ENCODE data around the gene DSCAM.
"Not testable (repeated sequence)": the region's sequence is repeated elsewhere in the genome, so short reads cannot be mapped to it uniquely, and the experiment has no call there.

DSCAM gene

DNA sequence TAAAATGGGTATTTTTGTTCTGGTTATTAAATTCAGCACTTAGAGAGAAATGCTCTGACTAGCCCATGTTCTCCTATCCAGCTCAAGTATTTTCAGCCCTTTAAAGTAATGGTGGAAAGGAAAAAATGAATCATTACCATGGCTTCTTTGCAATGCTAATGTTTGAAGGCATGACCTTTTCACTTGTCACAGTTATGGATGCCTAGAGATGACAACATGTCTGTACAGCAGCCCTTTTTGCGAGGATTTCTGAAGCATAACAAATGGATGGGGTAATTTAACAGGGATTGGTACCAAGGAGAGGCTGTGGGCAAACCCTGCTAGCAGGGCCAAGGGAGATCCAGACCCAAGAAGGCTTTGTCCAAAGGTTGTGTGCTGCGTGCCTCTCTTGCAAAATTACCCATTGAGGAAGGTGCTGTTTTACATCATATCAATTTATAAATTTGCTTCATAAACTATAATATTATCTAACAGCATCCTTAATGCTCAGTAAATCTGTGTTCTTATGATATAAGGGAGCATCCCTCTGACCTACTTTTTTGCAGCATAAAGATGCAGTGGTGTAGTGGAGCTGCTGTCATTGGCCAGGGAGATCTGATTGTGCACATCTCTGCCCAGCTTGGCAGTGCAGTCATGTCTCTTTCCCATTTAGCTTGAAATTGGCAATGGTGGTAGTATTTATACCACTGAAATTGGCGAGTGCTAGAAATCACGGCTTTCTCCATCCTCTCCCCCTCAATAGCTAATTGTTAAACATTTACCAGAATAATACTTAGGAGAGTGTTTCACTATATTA lies 652.6 kb downstream of the DSCAM start:
- DNase-seq = no peak

DNA sequence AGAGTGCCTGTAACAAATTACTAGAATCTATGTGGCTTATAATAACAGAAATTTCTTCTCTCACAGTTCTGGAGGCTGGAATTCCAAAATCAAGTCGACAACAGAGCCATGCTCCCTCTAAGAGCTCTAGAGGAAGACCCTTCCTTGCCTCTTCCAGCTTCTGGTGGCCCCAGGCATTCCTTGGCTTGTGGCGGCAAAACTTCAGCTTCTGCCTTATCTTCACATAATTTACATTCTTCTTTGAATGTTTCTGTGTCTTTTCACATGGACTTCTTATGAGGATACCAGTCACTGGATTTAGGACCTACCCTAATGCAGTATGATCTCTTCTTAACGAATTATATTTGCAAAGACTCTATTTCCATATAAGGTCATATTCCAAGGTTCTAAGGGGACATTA lies 655.3 kb downstream of the DSCAM start:
- no peak for DNase-seq

DNA sequence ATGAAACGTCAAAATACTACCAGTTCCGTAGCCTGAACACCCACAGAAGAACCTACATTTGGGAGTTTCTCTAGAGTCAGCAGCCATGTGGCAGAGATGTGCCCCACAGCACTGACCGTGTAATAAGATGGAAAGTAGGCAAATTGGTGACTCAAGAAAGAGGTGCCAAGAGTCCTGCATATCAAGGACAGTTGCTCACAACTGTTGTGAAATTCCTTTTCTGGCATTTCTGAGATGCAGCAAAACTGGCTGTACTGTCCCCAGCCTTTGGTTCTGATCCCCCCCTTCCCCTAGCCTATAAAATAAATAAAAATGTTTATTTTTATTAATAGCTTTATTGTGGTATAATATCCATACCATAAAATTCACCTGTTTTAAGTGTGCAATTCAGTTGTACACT lies 655.8 kb downstream of the DSCAM start:
- DNase-seq = no peak

DNA sequence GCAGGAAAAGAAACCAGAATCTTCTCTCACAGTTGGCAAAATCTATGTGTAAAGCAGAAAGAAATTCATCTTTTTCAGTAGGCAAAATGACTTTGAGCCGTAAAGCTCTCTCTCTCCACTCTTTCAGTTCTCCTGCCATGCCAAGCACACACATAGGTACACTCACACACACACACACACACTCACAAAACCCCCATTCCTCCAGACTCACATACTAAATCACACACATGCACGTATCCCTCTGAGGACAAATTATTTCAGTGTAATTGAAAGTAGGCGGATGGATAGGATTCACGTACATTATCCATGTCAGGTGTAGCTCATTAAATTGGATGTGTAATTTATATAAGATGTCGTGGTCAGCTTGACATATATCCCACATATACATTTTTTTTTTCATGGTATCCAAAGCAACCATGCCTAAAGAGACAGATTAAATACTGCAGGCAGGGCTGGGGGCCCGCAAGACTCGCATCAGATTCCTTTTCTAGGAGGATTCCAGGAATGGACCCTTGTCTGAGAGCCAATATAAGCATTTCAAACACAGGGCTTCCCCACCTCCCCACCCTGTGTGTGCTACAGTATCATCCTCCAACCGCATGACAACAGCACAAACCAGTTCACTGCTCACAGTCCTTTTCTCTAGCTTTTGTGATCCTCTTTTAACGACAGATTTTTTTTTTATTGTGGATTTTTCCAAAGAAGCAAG lies 658.9 kb downstream of the DSCAM start:
- no peak for DNase-seq

DNA sequence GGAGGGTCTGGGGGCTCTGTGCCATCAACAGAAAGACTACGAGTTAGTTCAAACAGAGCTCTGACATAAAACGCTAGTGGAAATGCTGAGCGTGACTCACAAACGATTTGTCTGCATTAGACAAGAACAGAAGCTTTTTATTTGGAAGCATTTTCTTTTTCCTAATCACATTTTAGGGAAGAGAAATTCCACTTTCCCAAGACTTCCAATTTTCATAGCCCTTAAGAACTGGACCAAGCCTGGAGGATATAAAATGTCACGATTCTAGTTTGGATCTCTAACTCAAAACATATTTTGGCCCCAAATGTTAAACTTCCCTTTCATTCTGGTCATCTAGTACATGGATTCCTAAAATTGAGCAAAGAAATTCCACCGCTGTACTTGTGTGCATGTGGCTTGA lies 659.7 kb downstream of the DSCAM start:
- DNase-seq = no peak

DNA sequence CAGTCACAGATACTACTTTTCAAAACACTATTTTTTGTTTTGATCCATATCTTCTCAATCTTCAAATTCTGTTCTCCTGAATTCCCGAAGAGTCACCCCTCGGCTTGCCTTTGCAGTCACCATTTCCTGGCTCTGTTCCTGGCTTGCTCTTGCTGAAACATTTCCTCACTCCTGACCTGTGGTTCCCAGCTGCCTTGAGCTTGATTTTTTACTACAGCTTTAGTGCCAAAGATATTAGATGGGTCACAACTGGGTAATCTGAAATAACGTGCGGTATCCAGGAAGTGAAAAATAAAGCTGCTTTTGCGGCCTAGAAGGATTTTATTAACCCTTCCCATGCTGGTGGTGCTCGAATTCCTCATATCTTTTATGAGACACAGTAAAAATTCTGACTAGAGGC lies 660.9 kb downstream of the DSCAM start:
- DNase-seq = no peak

DNA sequence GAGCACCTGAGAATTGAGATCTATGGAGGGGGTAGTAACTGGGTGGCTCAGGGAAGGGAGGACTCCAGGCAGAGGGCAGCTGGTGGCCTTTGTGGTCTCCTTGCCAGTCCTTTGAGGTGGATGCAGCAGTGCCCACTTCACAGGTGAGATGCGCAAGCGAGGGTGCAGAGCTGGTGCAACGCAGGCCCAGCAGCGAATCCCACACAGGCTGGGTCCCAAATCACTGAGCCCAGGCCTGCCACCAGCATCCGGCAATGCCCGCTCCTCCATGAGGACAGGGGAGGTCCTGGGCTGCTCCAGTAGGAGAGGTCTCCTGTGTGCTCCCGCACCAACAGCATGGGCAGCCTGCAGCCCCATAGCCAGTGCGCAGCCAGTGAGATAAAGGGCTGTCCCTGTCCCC lies 661.8 kb downstream of the DSCAM start:
- DNase-seq = no peak

DNA sequence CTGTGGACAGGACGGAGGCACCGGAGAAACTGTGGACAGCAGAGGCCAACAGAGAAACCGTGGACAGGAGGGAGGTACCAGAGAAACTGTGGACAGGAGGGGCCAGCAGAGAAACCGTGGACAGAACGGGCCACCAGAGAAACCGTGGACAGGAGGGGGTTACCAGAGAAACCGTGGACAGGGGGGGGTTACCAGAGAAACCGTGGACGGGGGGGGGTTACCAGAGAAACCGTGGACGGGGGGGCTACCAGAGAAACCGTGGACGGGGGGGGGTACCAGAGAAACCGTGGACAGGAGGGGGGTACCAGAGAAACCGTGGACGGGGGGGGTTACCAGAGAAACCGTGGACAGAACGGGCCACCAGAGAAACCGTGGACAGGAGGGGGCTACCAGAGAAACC lies 664.5 kb downstream of the DSCAM start:
- not testable (repeated sequence) for DNase-seq

DNA sequence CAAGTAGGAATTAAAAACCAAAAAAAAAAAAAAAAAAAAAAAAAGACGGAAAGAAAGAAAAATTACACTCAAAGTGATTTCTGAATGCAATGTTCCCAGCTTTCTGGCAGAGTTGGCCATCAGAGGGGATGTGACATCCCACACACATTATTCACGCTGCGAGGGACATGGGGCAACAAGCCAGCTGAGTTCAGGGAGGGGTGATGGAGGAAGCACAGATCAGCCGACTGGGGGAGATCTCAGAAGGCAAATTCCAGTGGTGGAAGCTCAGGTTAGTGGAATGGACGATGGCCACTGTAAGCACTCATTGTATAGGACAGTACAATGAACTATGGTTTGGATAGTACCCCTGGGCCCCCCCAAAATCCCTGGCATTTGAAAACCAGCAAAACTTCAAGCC lies 667.8 kb downstream of the DSCAM start:
- no peak for DNase-seq

DNA sequence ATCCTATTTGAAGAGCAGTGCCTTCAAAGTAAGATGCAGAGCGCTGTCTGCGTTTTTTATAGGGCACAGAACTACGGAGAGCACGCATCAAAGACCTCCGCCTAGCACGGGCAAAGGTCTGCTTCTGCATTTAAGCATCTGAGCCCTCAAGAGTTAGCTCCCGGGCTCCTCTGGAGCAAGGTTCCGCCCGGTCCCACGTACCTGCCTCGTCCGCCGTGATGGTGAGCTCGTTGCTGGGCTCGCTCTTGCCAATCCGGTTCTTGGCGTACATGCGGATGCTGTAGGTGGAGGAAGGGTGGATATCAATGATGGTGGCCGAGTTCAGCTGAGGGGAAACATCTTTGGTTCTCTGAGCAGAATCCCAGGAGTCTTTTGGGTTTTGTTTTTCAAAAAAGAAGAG lies 668.2 kb downstream of the DSCAM start:
- DNase-seq = no peak

DNA sequence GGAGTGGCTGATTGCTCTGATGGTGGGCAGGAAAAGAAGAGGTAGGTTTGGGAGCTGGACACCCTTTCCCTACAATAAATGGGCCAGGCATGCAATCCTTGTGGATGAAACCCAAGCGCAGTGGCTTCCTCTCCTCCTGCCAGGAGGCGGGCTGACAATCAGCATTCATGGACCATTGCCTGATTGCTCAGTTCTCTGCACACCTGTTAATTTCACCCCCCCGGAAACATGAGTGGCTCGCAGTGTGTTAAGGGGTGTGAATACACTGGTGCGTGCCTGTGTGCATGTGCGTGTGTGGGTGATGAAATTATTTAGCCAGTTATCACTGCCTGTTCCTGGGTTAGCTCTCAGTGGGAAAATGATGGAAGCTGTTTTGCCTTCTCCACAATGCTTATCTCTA lies 669.0 kb downstream of the DSCAM start:
- DNase-seq = no peak

DNA sequence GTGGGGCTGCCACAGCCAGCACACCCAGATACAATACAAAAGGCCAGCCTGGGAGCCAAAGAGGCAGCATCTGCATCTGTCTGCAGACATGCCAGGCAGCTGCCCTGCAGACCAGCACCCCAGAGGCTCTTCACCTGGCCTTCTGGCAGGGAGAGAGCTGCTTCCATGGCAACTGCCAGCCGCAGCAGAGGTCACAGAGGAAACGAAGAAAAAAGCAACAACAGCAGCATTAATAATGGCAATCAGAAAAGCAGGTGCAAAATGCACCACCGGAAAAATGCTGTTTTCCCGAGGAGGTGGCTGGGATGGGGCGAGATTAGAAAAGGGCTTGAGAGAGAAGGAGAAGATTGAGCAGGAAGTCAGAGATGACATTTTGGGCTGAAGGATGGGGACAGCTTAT lies 670.2 kb downstream of the DSCAM start:
- DNase-seq = no peak

DNA sequence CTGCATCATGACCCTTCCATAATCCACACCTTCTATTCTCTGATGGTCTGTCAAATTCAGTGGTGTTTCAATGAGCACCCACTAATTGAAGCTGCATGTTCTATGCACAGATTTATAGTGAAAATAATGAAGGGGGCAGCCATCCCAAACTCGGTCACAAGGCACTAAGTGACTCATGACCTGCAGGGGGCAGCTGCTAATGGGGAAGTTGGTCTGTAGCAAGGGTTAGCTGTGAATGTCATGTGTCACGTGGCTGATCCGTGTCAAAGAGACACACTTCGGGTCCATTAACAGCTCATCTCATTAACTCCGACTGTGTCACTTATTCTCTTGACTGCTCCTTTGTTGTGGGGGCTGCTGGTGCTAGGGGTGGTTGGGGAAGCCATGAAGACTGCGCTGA lies 673.1 kb downstream of the DSCAM start:
- DNase-seq = no peak

DNA sequence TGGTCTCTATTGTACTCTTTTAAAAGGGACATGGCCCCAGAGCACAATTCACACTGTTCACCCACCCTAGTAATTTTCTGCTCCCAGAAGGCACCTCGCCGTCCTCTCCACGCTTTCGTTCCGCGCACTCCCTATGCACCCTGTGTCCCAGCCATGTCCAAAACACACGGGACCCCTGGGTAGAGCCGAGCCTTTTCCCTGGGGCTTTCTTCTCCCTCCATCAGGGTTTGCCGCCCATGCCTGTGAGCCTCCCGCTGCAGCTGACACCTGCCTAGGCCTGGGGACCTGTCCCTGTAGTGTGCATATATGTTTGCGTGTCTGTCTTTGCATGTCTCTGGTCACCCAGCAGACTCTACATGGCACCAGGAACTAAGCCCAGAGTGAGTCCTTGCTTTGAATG lies 677.0 kb downstream of the DSCAM start:
- no peak for DNase-seq

DNA sequence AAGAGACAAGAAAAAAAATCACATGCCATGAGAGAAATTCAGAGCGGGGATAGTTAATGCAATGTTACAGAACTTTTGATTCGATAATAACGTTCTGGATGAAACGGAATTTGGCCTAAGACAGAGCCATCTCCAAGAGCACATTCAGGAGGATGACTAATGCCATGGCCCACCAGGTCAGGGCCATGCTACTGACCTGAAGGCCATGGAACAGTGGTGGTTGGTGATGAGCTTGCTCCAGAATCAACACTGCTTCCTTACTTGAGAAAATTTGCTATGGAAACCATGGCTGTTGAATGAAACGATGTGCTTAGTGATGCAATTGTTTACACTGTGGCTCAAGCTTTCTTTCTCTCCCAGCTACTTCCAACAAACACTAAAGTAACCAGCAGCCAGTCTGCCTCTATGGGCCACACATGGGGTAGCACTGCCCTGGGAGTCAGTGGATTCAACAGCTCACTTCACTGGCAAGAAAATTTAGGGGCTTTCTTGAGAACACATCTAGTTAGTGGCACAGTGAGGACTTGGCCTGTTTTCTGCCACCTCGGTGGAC lies 680.6 kb downstream of the DSCAM start:
- no peak for DNase-seq

DNA sequence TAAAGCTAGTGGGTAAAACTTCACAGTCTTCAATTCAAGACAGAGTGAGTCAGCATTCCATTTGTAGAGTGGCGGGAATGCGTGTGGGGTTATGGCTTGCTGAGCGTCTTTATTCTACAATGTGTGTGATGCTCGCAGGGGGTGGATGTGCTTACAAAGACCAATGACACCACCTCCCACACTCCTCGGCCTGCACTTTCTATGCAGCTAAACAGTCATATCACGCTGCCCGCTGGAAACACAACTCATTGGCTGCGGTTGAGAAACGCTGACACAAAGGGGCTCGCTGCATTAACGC lies 681.2 kb downstream of the DSCAM start:
- no peak for DNase-seq

DNA sequence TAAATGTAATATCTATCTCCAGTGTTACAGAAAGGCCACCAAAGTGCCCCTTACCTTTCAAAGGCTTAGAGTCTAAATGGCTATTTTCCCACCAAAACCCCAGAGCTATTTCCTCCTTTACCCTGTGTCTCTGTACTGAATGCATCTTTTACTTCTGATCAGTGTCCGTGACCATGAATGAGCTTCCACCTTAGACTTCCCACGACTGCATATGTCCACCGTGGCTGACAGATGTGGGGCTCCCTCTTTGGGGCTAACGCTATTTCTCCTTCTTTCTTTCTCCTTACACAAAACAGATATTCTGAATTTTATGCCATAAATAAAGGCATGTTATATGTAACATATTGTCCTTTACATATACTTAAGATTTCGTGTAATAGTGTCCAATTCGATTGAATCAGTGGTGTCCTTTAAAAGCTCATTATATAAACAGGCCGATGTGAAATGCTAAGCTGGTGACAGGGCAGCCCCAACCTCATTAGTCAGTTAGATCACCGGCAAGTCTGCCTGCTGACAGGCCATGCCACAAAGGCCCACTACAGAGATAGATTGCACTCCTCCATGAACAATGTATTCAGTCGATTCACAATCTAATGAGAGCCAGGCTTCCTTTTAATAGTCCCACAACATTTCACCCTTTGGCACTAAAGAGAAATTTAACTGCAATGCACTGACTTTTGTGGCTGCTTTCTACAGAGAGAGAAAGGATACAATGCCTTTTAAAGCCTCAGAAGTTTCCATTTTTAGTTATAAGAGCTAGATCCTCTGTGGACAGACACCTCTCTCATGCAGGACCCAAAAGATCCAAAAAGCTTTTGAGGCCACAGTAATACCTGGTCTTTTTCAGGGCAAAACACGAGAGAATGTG lies 681.8 kb downstream of the DSCAM start:
- DNase-seq = no peak

DNA sequence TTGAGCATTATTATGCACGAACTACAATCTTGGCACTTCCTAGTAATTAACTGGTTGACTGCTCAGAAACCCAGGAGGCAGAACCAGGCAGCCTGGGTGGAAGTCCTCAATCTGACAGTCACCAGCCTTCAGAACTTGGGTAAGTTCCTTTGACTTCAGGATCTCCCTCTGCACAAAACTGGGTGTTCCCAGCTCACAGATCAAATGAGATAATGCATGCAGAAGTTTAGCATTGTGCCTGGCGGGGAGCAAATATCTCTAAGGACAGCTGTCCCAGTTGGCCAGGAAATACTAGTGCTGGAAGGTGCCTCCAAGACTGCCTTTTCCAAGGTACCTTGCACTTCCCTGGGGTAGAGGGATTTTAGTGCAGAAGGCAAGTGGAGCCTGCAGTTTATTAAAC lies 684.9 kb downstream of the DSCAM start:
- no peak for DNase-seq

DNA sequence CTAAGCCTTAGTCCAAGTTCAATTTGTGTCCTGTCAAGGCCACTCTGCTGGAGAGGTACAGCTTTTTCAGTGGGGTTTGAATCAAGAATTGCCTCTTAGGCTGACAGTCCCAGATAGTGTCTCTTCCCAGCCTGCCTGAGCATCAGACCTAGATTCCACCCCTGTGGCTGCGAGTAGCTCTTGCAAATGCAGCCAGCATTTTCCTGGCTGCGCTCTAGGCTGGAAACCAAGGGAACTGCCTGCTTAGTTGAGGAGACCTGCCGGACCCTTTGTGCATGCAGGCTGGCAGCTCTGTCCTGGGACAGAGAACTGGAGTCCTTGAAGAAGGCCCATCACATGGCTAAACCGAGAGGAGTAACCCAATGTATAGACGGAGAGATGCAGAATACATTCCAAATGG lies 686.0 kb downstream of the DSCAM start:
- no peak for DNase-seq

DNA sequence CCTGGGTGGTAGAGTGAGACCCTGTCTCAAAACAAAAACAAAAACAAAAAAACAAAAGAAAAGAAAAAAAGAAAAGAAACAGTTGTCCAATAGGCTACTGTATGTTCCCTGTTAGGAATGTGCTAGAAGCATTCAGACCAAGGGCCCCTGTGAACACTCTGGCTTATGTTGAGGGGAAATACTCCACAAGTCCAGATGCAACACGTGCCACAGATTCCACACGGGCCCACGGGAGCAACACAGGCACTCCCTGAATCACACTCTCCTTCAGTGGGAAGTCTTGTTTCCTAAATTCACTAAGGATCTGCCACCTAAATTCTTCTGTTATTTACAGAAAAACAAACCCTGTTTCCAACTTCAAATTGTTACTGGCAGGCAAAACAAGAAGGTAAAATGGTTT lies 688.6 kb downstream of the DSCAM start:
- DNase-seq = no peak

DNA sequence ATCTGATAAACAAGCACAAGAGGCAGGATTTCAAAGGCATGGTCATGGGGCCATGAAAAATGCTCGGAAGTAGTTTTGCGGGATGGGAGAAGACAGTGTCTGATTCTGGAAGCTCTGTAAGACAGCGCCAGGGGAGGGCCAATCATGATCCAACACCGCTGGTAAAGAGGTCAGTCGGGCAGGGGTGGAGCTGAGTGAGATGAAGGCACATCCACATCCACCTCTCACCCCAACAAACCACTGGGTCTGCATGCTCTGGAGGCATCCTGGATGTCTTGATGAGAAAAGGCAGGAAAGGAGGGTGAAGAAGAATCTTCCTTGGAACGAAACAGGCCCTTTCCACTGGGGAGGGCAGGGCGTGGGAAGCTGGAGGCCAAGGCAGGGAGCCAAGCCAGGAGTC lies 691.4 kb downstream of the DSCAM start:
- DNase-seq = no peak

DNA sequence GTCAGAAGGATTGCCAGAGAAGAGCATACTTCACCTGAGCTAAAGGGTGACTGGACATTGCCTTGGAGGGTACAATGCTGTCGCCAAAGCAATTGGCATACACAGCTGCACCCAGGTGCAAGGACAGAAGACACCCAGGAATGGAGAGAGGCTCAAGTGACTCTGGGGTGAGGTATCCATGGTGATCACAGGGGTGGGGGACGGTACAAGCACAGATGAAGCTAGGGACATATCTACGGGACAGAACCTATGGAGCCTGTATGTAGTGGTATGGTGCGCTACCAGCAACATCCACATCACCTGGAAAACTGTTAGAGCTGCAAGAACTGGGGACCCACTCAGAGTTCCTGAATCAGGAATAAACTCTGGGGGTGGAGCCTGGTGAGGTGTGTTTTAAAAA lies 693.6 kb downstream of the DSCAM start:
- DNase-seq = no peak

DNA sequence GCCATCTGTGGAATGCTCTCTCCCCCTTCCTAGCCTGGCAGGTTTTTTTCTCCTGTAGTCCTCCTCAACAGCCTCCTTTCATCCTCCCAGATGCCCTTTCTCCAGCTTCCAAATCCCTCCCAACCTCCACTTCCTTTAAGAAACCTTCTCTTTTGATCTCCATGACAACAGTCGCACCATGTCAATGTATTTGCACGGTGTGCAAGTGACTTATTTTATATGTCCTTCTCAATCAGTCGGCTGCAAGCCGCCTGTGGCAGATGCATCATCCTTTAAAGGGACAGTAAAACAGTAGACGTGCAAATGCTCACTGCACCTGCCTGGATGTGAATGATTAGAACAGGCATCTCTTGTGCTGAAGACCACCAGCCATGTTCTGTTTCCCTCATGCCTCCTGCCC lies 694.5 kb downstream of the DSCAM start:
- no peak for DNase-seq

DNA sequence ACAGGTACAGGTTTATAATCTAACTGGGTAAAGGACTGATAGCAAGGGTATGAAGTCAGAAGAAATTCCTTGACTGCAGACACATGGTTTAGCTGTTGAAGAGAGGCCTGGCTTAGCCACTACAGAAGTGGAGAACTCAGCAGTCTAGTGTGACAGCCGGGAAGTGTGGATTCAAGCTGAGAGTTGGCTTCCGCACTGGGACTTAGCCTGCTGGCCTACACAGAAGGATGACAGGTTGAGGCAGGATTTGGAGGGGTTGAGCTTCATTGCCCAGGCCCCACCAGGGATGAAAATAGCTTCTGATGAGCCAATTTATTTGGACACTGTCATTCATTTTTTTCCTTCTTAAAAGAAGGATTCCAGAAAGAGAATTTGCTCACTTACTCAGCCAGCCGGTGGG lies 695.3 kb downstream of the DSCAM start:
- DNase-seq = no peak
